ENCODE results near the gene ADM2. TPM values are rescaled to one million over a fixed set of nuclear protein-coding genes. Genes with fewer than 3 reads are reported as not detected.

Gene ADM2
- total RNA-seq, 1 donor: 2.6 TPM

DNA sequence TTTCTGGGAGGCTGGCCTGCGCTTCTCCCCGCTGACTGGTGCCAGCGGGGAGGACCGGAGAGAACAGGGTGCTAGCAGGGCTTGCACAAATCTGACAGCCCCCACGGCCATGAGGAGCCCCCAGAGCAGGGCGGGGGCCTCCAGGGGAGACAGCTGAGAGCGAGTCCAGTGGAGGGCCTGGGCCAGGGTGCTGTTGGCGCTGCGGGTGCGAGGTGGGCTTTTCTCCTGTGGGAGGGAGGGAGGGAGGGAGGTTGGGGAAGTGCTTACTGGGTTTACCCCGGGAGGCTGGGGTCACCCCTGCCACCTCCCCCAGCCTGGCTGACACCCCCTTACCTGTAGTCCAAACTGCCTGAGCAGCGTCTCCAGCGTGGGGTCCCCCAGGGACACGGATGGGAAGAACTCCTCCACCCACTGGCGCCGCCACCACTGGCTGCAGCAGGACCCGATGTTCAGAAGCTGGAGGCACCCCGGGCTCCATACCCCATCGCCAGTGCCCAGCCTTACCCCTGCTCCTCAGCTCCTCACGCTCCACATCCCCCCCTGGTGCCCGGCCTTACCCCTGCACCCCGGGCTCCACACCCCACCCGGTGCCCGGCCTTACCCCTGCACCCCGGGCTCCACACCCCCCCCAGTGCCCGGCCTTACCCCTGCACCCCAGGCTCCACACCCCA is 22.3 kb downstream of the ADM2 start:
- TF ChIP-seq, protein P1, sequence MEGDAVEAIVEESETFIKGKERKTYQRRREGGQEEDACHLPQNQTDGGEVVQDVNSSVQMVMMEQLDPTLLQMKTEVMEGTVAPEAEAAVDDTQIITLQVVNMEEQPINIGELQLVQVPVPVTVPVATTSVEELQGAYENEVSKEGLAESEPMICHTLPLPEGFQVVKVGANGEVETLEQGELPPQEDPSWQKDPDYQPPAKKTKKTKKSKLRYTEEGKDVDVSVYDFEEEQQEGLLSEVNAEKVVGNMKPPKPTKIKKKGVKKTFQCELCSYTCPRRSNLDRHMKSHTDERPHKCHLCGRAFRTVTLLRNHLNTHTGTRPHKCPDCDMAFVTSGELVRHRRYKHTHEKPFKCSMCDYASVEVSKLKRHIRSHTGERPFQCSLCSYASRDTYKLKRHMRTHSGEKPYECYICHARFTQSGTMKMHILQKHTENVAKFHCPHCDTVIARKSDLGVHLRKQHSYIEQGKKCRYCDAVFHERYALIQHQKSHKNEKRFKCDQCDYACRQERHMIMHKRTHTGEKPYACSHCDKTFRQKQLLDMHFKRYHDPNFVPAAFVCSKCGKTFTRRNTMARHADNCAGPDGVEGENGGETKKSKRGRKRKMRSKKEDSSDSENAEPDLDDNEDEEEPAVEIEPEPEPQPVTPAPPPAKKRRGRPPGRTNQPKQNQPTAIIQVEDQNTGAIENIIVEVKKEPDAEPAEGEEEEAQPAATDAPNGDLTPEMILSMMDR (IDR thresholded peaks at IDR 0.05; ENCODE audit: insufficient read depth, low read depth, low read length): peak; percentile 3
- H3K4me3 ChIP-seq (ENCODE audit: low read depth, low read length): no peak overlapping the region
- no peak for DNase-seq (ENCODE audit: low read depth)

DNA sequence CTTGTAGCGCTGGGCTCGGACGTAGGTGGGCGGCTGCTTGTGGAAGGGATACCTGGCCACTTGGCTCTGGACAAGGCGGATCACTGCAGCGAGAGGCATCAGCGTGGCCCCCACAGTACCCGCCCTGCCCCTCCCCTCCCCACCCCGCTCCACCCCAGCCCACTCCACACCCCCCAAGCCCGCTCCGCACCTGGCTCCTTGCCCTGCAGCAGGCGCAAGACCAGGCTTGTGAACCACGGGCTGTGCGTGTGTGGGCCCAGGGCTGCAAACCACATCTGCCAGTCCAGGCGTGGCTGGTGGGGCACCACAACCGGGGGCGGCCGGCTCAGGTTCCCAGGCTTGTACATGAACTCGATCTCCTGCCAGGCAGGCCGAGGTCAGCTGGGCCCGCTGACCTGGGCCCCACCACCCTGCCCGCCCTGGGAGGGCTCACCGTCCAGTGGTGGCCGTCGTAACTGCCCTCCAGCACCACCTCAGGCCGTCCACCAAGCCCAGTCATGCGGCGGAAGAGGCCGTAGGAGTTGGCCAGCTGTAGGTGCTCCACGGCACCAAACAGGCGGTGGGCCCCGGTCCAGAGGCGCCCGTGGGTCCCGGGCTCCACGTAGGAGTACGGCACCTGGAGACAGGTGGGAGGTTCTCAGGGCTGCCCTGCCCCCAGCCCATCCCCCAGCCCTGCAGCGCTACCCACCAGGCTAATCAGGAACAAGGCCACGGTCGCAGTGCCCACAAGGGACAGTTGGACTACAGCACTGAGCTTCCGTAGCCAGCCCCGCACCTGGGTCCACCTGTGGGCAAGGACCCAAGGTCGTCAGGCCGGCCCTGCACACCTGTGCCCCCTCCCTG is 23.2 kb downstream of the ADM2 start:
- TF ChIP-seq, protein P1 (IDR thresholded peaks at IDR 0.05; ENCODE audit: insufficient read depth, low read depth, low read length): no peak
- H3K4me3 ChIP-seq (ENCODE audit: low read depth, low read length): no peak overlapping the region
- no peak for DNase-seq (ENCODE audit: low read depth)

DNA sequence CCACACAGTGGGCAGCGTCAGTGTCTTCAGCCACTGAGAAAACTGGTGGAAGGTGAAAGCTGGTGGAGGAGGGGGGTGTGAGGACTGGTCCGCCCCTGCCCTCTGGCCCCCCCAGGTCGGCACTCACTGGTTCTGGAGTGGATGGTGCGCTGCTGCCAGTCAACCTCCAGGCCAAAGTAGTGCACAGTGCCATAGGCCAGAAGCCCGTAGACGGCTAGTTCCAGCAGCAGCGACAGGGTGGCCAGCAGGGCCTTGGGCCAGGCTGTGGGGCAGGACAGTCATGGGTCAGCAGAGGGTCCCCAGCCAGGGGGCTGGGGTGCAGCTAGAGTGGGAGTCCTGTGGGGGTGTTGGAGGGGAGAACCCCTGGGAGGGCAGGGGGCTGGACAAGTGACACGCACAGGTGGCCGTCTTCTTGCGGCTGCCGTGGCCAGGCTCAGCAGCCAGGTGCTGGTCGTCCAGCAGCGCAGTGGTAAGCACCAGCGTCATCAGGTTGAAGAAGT is 24.0 kb downstream of the ADM2 start:
- no peak for DNase-seq (ENCODE audit: low read depth)
- TF ChIP-seq, protein P1 (IDR thresholded peaks at IDR 0.05; ENCODE audit: insufficient read depth, low read depth, low read length): no peak
- H3K4me3 ChIP-seq (ENCODE audit: low read depth, low read length): no peak overlapping the region

DNA sequence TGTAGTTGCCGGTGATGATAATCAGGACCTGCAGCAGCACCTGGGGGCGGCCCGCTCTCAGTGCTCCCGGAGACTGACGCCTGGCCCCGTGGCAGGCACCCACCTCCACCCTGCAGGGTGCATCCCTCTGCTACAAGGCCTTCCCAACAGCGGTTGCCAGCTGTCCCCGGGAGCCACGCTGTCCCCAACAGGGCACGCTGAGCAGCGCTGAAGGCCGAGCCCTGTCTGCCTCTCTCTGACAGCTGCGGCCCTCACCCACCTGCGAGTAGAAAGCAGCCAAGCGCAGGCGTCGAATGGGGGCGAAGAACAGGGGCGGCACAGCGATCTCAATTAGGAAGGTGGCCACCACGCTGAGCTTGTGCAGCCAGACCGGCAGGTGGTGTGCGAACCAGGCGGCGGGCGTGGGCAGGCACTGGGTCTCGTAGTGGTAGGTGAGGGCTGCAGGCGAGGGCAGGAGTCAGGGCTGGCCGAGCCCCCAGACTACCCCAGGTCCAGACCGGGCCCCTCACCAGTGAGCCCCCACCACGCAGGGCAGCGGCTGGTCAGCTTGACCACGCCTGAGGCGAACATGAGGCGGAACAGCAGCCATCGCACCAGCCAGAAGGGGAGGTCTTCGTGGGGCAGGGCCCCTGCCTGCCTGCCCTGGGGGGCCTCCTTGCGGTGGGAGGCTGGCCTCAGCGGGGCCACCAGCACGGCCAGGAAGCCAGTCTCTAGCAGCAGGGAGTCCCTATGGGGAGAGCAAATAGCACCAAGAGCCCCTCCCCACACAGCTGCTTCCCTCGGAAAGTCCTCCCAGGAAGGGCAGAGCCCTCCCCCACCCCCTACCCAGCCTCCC is 24.6 kb downstream of the ADM2 start:
- H3K4me3 ChIP-seq (ENCODE audit: low read depth, low read length): peak overlapping the region; percentile 91
- DNase-seq (ENCODE audit: low read depth): no peak

DNA sequence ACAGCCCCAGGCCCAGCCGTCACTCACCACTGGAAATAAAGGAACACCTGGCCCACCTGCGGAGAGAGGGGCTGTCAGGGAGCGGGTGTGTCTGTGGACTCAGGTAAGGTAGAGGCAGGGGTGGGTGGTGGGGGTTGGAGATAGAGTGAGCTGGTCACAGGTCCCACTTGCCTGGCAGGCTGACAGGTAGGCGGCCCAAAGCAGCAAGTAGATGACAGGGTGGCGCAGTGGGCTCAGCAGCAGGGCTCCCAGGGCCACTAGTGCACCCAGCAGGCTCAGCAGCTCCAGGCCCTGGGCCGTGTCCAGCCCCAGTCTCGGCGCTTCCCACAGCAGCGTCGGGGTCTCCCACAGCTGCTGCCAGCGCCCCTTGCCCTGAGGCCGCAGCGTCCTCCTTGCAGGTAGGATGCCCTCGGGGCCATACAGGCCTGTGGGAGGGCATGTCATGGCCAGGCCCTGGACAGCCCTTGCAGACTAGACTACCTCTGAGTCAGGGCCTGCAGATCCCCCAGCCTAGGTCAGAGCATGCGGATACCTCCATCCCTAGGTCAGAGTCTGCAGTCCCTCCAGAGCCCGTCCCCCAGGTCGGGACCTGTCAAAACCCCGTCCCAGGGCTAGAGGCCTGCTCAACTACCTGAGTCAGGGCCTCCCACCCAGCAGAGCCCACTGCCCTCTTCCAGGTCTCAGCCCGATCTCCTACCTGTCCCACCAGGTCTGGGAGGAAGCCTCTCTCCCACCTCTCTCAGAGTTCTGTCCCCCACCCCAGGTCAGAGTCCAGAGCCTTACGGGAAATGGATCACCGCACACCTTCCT is 25.5 kb downstream of the ADM2 start:
- no peak for DNase-seq (ENCODE audit: low read depth)
- peak overlapping the region; percentile 91 for H3K4me3 ChIP-seq (ENCODE audit: low read depth, low read length)
- TF ChIP-seq, protein P1 (IDR thresholded peaks at IDR 0.05; ENCODE audit: insufficient read depth, low read depth, low read length): no peak

More for the DNA sequence above, 24.6 kb downstream of the ADM2 start:
- TF ChIP-seq, protein P1 (IDR thresholded peaks at IDR 0.05; ENCODE audit: insufficient read depth, low read depth, low read length): no peak

All from fibroblast of villous mesenchyme (primary cell).